Lower leg skin (tissue), 4 donors: ENCODE data around the gene NEDD4L. TPM values are rescaled to one million over a fixed set of nuclear protein-coding genes. Genes with fewer than 3 reads are reported as not detected.
A peak's percentile ranks its signal among the peaks of the same experiment; 100 is the strongest.

Experiments used
- DNase-seq, 2 donors: peaks; one replicate each; pipeline ENCODE4 v3.0.0-alpha.2; 2019; ENCODE audit warnings: low spot score in 2 of 2
- H3K4me3 ChIP-seq: fragments of 200-600 bp; sonication (generic); 2 replicates; pipeline ENCODE4 v1.5.1; 2017; ENCODE audit warnings: mild to moderate bottlenecking, low read depth; ENCODE audit not compliant: poor library complexity, severe bottlenecking
- POLR2A ChIP-seq, 2 donors: fragments of 450-650 bp; IDR thresholded peaks; one replicate each; pipeline ENCODE4 v1.6.1; 2016 to 2017; ENCODE audit warnings: antibody characterized with exemption in 2 of 2, mild to moderate bottlenecking in 1 of 2, moderate library complexity in 1 of 2
- WGBS, 2 donors: methylation state at CpG; one replicate each; pipeline ENCODE4 v1.1.5; 2018; 5-methylcytosine and 5-hydroxymethylcytosine counted together
- intact Hi-C: fragments of 100-400 bp; cut with DNase I; formaldehyde crosslinking; loops from one replicate; pipeline ENCODE4 v1.15.0; 2023; ENCODE audit warnings: low total_unique reads
- total RNA-seq, 4 donors: library from RNA; depleted of rRNA; stranded (reverse); fragments of >200 nt; gene quantifications; one replicate each; pipeline ENCODE4 v1.1.0, GENCODE V29; 2016
- TF ChIP-seq, protein P1 (sequence below), 3 donors: fragments of 450-650 bp; IDR thresholded peaks; one replicate each; pipeline ENCODE4 v1.5.1; 2016; ENCODE audit warnings: antibody characterized with exemption in 3 of 3, mild to moderate bottlenecking in 3 of 3, moderate library complexity in 2 of 3

Gene NEDD4L
- total RNA-seq, 4 donors from 2014 or later: 22.9 to 127 (median 35.0) TPM

DNA sequence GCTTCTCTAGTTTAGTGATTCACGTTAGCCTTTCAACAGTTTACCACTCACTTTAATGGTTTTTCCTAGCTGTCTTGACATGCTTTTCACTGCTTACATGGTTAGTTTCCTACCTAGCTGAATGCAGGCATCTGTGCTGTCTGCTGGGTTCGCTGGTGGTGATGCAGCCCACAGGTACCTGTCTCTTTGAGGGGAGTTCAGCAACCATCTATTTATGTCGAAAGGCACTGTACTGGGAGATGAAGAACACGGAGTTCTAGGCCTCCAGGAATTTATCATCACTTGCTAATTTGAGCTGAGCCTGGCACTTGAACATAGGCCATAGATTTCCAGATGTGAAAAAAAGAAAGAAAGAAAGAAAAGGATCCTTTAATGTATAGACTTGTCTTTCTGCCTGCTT, 148.5 kb downstream of the NEDD4L start:
- 82 to 86% methylated on average over 4 of the region's 4 CpGs for WGBS, 2 donors
- TF ChIP-seq POLR2A (IDR thresholded peaks at IDR 0.05): no peak
- TF ChIP-seq, protein P1, sequence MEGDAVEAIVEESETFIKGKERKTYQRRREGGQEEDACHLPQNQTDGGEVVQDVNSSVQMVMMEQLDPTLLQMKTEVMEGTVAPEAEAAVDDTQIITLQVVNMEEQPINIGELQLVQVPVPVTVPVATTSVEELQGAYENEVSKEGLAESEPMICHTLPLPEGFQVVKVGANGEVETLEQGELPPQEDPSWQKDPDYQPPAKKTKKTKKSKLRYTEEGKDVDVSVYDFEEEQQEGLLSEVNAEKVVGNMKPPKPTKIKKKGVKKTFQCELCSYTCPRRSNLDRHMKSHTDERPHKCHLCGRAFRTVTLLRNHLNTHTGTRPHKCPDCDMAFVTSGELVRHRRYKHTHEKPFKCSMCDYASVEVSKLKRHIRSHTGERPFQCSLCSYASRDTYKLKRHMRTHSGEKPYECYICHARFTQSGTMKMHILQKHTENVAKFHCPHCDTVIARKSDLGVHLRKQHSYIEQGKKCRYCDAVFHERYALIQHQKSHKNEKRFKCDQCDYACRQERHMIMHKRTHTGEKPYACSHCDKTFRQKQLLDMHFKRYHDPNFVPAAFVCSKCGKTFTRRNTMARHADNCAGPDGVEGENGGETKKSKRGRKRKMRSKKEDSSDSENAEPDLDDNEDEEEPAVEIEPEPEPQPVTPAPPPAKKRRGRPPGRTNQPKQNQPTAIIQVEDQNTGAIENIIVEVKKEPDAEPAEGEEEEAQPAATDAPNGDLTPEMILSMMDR (IDR thresholded peaks at IDR 0.05): no peak
- H3K4me3 ChIP-seq: no peak overlapping the region
- DNase-seq: no peak
- intact Hi-C loops: no loop called here

DNA sequence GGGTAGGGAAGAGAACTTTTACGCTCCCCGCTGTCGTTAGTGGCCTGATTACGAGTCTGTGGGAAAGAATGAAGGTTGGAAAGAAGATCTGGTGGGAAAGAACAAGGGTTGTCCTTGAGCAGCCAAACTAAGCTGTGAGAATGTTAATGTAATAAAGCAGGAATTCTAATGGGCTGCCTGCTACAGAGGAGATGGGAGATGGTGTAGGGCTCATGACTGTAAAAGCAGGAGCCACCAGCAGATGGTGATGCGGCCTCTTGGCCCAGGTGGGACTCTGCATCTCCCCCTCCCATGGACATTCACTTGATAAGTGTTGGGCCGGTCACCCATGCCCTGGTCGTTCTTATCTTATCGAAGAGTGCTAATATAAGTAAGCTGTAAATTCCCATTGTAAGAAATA, 150.0 kb downstream of the NEDD4L start:
- no peak for TF ChIP-seq POLR2A (IDR thresholded peaks at IDR 0.05)
- TF ChIP-seq, protein P1 (IDR thresholded peaks at IDR 0.05): no peak
- intact Hi-C loops: no loop called here
- WGBS, 2 donors: 85 to 87% methylated on average over 8 of the region's 8 CpGs
- H3K4me3 ChIP-seq: no peak overlapping the region
- DNase-seq: no peak

DNA sequence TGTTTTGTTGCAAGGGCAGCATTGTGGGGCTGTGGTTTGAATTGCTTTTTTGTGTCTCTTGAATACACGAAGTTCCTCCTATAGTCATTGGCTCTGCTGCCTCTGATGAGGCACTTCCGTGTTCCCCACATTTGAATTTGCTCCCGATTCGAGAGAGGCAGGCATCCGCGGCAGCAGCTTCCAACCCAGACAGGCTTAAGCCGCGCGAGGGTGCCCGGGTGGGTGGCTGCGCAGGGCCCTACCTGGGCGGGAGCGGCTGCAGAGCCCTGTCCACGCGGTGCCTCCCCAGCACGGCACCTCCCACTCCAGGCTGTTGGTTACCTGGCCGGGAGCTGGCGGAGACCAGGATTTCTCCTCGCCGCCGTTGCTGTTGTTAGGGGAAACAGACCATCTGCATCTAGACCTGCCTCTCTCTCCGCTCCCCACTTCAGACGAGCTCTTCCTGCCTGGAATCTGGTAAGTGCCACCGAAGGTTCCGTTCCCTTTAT, 151.3 kb downstream of the NEDD4L start:
- H3K4me3 ChIP-seq: peak overlapping the region; percentile 7
- intact Hi-C loops: no loop called here
- no peak for DNase-seq
- no peak for TF ChIP-seq POLR2A (IDR thresholded peaks at IDR 0.05)
- TF ChIP-seq, protein P1 (IDR thresholded peaks at IDR 0.05): no peak
- 6 to 8% methylated on average over 25 of the region's 25 CpGs for WGBS, 2 donors

DNA sequence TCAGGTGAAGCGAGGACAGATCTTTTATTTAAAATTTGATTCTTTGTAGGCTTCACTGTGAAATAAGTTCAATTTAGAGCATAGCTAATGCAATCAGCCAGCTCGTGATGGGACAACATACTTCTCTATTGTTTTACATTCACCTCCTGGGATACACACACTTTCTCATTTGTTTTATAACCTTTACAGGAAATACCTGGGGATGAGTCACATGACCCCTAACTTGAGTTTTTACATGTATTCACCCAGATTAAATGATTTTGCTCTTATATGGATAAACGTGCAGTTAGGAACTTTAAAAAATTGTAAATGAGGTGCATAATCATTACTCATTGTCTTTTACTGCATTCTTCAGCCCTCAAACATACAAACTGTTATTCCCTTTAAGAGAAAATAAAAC, 152.1 kb downstream of the NEDD4L start:
- 59% methylated on average over 3 of the region's 3 CpGs for WGBS, 2 donors
- no peak for TF ChIP-seq POLR2A (IDR thresholded peaks at IDR 0.05)
- TF ChIP-seq, protein P1 (IDR thresholded peaks at IDR 0.05): no peak
- DNase-seq: no peak
- intact Hi-C loops: no loop called here
- H3K4me3 ChIP-seq: no peak overlapping the region

DNA sequence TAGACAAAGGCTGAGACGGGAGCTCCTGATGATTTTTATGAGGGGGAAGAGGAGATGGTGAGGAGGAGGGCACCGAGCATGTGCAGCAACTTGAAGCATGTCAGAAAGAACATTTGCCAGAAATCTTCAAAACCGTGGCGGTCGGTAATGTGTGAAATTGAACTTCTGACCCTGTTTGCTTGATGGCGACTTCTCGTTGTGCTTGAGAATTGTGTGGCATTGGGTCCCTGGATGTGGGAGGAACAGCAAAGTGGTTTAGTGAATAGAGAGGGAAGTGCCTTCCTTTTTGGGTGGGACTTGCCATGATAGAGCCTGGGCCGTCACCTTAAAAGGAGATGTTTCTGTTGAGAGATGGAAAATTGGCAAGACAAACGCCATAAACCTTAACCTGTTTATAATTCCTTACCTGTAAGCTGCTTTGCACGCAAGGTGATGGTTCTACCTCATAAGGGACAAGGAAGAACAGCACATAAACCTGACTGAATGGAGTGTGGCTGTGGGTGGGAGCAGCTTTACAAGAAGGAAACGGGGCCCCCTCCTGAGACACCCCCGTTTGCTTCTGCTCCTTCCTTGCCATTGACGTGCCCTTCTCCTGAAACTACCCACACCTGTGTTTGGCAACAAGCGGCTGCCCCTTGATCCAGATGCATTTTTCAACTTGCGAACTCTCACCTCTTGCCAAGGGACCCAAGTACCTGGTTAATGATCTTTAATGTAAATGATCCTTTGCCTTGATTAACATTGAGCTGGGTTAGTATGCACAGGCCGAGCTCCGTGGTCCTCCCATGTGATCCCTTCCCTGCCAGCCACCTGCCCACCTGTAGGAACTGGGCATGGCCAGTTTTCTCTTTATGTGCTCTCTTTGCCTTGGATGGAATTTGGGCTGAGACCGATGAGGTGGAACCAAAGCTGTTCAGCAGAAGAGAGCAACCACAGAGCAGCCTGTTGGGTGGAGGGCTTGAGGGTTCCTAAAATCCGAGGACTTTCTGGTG, 153.2 kb downstream of the NEDD4L start:
- intact Hi-C loops: no loop called here
- no peak for TF ChIP-seq POLR2A (IDR thresholded peaks at IDR 0.05)
- TF ChIP-seq, protein P1 (IDR thresholded peaks at IDR 0.05): no peak

More for the DNA sequence above, 153.2 kb downstream of the NEDD4L start:
- H3K4me3 ChIP-seq: no peak overlapping the region
- 84 to 85% methylated on average over 19 of the region's 19 CpGs for WGBS, 2 donors
- no peak for DNase-seq
